Epithelial cell of proximal tubule (primary cell): ENCODE data around the gene SLC25A14. TPM values are rescaled to one million over a fixed set of nuclear protein-coding genes. Genes with fewer than 3 reads are reported as not detected.

Experiments
- DNase-seq: peaks from one replicate; pipeline ENCODE4 v3.0.0-alpha.2; 2011; ENCODE audit warnings: low read depth
- H3K4me3 ChIP-seq: 2 replicates; pipeline ENCODE4 v1.5.1; 2011; ENCODE audit warnings: low read depth, mild to moderate bottlenecking, low read length
- total RNA-seq: library from RNA; depleted of rRNA; stranded (reverse); fragments of >200 nt; gene quantifications from 2 replicates; pipeline ENCODE4 v1.2.3, GENCODE V29; 2015
- TF ChIP-seq, protein P1 (sequence below): conservative IDR thresholded peaks from 2 replicates; pipeline ENCODE4 v1.5.1; 2012; ENCODE audit warnings: low read depth, mild to moderate bottlenecking, low read length

SLC25A14 gene
- total RNA-seq, 1 donor from 2014 or later, result 15.9 TPM

- DNase-seq, result no peak
- TF ChIP-seq, protein P1, sequence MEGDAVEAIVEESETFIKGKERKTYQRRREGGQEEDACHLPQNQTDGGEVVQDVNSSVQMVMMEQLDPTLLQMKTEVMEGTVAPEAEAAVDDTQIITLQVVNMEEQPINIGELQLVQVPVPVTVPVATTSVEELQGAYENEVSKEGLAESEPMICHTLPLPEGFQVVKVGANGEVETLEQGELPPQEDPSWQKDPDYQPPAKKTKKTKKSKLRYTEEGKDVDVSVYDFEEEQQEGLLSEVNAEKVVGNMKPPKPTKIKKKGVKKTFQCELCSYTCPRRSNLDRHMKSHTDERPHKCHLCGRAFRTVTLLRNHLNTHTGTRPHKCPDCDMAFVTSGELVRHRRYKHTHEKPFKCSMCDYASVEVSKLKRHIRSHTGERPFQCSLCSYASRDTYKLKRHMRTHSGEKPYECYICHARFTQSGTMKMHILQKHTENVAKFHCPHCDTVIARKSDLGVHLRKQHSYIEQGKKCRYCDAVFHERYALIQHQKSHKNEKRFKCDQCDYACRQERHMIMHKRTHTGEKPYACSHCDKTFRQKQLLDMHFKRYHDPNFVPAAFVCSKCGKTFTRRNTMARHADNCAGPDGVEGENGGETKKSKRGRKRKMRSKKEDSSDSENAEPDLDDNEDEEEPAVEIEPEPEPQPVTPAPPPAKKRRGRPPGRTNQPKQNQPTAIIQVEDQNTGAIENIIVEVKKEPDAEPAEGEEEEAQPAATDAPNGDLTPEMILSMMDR, result no peak
- H3K4me3 ChIP-seq, result peak overlapping the region; percentile 72
These were observed 62.5 kb downstream of the SLC25A14 start for GRCh38 chrX:130402208-130402684.

- H3K4me3 ChIP-seq, result no peak overlapping the region
- TF ChIP-seq, protein P1, result no peak
- DNase-seq, result no peak
These were observed 73.7 kb downstream of the SLC25A14 start for GRCh38 chrX:130413415-130413814.

DNA sequence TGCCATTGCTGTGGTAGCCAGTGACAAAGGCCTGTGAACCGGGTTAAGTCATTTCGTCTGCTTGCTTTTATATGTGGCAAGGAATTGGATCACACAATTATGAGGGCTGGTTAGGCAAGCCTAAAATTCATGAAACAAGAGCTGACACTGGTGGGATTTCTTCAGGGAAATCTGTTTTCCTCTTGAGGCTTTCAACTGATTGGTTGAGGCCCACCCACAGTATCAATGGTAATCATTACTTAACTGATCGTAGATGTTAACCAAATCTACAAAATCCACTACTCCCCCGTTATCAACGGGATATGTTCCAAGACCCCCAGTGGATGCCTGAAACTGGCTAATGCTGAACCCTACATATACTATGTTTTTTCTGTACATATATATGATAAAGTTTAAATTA lies 75.1 kb downstream of the SLC25A14 start:
- H3K4me3 ChIP-seq, result no peak overlapping the region
- DNase-seq, result no peak
- TF ChIP-seq, protein P1, result no peak

DNA sequence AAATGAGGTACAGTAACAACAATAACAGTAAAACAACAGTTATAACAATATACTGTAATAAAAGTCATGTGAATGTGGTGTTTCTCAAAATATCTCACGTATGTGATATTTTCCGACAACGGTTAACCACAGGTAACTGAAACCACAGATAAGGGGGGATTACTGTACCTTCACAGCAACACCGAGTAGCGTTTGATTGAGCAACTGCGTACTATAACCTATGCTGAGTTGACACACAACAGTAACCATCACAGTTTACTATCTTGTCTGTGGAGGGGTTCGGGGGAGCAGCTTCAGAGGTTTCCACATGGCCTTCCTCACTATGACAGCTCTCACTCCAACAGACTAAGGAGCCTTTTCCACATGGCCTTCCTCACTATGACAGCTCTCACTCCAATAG lies 75.5 kb downstream of the SLC25A14 start:
- DNase-seq, result no peak
- H3K4me3 ChIP-seq, result no peak overlapping the region
- TF ChIP-seq, protein P1, result no peak

GRCh38 chrX:130416785-130417184 lies 77.1 kb downstream of the SLC25A14 start:
- no peak overlapping the region for H3K4me3 ChIP-seq
- TF ChIP-seq, protein P1, result no peak
- no peak for DNase-seq

DNA sequence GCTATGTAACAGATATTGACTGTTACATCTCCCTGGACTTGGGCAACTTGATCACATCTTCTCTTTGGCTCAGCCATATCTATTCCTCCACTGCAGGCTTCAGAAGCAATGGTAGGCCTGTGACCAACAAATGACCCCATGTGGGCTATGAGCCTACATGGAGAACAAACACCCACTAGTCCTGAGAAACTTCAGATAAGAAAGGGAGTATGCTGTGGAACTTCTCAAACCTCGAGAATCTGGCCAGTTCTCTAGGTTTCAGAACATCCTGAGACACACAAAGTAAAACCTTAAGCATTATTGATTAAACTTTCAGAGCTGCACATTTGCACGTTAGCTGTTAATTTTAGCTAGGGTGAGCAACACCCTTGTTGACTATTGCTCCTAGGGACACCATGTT lies 78.3 kb downstream of the SLC25A14 start:
- H3K4me3 ChIP-seq, result no peak overlapping the region
- TF ChIP-seq, protein P1, result no peak
- DNase-seq, result no peak

- no peak overlapping the region for H3K4me3 ChIP-seq
- TF ChIP-seq, protein P1, result no peak
- DNase-seq, result no peak
These were observed 79.0 kb downstream of the SLC25A14 start for GRCh38 chrX:130418740-130419139.
